Measurements from ENCODE around the gene GKN2.

- TF ChIP-seq CTCF (IDR thresholded peaks at IDR 0.05) (no peak), POLR2A (IDR thresholded peaks at IDR 0.05) (no peak), EP300 (IDR thresholded peaks at IDR 0.05) (no peak)
Measured at GRCh38 chr2:68969736-68970490, 17.2 kb upstream of the GKN2 start.

Data from tibial nerve (tissue), 4 donors.